ENCODE results near the gene CMTM4. TPM values are rescaled to one million over a fixed set of nuclear protein-coding genes. Genes with fewer than 3 reads are reported as not detected.

Gene CMTM4
- total RNA-seq, 1 experiment from 2014 or later: 77.8 TPM

DNA sequence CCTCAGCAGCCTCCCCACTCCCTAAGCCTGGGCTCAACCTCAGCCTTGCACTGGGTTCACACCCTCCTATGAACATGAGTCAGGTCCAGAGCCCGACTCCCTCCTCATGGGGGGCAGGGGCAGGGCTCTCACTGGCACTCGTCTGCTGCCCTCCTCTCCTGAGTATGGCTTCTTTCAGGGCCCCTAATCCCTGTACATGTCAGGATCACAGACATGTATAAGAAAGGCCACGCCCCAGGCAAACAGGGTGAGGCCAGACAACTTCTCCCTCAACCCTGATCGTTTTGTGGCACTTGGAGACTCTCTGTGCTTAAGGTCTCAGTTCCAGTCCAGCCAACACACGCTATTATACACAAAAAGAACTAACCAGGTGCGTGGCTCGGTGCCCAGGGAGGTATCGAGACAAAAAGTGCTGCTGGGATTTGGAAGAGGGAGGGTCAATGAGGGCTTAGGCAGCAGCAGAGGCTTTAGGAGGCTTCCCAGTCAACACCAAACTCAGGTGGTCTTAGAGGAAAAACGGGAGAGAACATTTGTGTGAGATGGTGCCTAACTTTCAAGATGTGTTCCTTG is 46.8 kb downstream of the CMTM4 start:
- H2AFZ ChIP-seq (ENCODE audit: low read depth, low read length, poor library complexity, severe bottlenecking): no peak overlapping the region
- ChIA-PET RAD21 (ENCODE audit: low non-redundant PET in 1 of 2, low total read pairs in 2 of 2, uncharacterized antibody in 2 of 2, unreplicated experiment in 2 of 2) (no interaction called here), POLR2A (no interaction called here)

More for the DNA sequence above, 46.8 kb downstream of the CMTM4 start:
- Histone ChIP-seq H3K9me3 (ENCODE audit: control insufficient read depth in 1 of 2, insufficient read depth in 1 of 2, low read depth in 1 of 2, low read length in 2 of 2) (no peaks in the 10 kb centered on the region), H3K4me2 (ENCODE audit: low read length) (no peak overlapping the region), H3K79me2 (ENCODE audit: insufficient read depth, low read length) (peaks cover 27% of the 10 kb centered on the region), H3K36me3 (ENCODE audit: control insufficient read depth in 1 of 2, insufficient read depth in 2 of 2, low read length in 2 of 2) (no peaks in the 10 kb centered on the region), H3K9ac (ENCODE audit: low read length) (no peak overlapping the region), H3K4me3 (replicated peaks in 1 of 2; ENCODE audit: low read depth in 1 of 2, low read length in 2 of 2) (no peak overlapping the region), H3K9me2 (ENCODE audit: insufficient read depth) (no peaks in the 10 kb centered on the region), H3K27ac (ENCODE audit: low read depth, low read length) (no peak overlapping the region), H4K20me1 (ENCODE audit: insufficient read depth) (no peaks in the 10 kb centered on the region), H3K4me1 (ENCODE audit: control insufficient read depth in 1 of 2, insufficient read depth in 2 of 2, low read length in 2 of 2) (peaks cover 0 to 8% of the 10 kb centered on the region in 2 experiments; a peak in 3 of 4 replicates), H3K27me3 (ENCODE audit: insufficient read depth, low read length) (no peaks in the 10 kb centered on the region)
- TF ChIP-seq SIN3A (IDR thresholded peaks at IDR 0.05; ENCODE audit: low read depth): no peak
- TF ChIP-seq SP1 (IDR thresholded peaks at IDR 0.05; ENCODE audit: low read depth): no peak
- TF ChIP-seq ZFX (IDR thresholded peaks at IDR 0.05): no peak
- no peak for TF ChIP-seq JUND (IDR thresholded peaks at IDR 0.05)
- no peak for TF ChIP-seq POLR2AphosphoS5 (IDR thresholded peaks at IDR 0.05; ENCODE audit: low read depth, low read length)
- TF ChIP-seq EZH2phosphoT487 (IDR thresholded peaks at IDR 0.05; ENCODE audit: borderline replicate concordance): no peak
- no peak for TF ChIP-seq YY1 (IDR thresholded peaks at IDR 0.05; ENCODE audit: extremely low read depth, insufficient replicate concordance, low read depth, low read length)
- TF ChIP-seq TCF7L2 (IDR thresholded peaks at IDR 0.05; ENCODE audit: borderline replicate concordance, extremely low read depth, insufficient read depth, insufficient read length): no peak
- no peak for TF ChIP-seq CTCF (IDR thresholded peaks at IDR 0.05 in 2 of 3, conservative IDR thresholded peaks at IDR 0.05 in 1 of 3; ENCODE audit: borderline replicate concordance in 1 of 3, insufficient read depth in 1 of 3, low read depth in 2 of 3, low read length in 2 of 3)
- CTCF ChIA-PET: interaction anchor here (2.1 kb wide), 1 partner anchor 41 kb away, joined by 11 read pairs; no protein-coding TSS in a partner anchor
- BruUV-seq (replicated peaks): no TSS peak
- intact Hi-C loops (cut with micrococcal nuclease): no loop called here
- DNase-seq (ENCODE audit: low read depth, low spot score) (no peak), ATAC-seq (no peak)

All from HCT116 (cell line).